ENCODE results near the gene DLST.

- no peak for TF ChIP-seq CTCF (IDR thresholded peaks at IDR 0.05; ENCODE audit: low read length)
- no peak for TF ChIP-seq EZH2phosphoT487 (IDR thresholded peaks at IDR 0.05; ENCODE audit: low read length)
- TF ChIP-seq EZH2 (optimal IDR thresholded peaks at IDR 0.05; ENCODE audit: low read depth, low read length) = no peak
Measured at GRCh38 chr14:74843653-74844052, 38.1 kb upstream of the DLST start.
